ENCODE measurements around the gene TNFRSF18. TPM values are rescaled to one million over a fixed set of nuclear protein-coding genes. Genes with fewer than 3 reads are reported as not detected.

Gene TNFRSF18
- polyA plus RNA-seq, 1 donor from 2014 or later = not detected

- H3K4me3 ChIP-seq (ENCODE audit: low read length) = no peak overlapping the region
- H3K27ac ChIP-seq (ENCODE audit: low read length) = no peak overlapping the region
- H2AFZ ChIP-seq (ENCODE audit: low read depth, low read length) = no peak overlapping the region
- H3K9me2 ChIP-seq (ENCODE audit: insufficient read depth, low read length) = no peaks in the 10 kb centered on the region
- no peaks in the 10 kb centered on the region for H3K27me3 ChIP-seq (ENCODE audit: insufficient read depth, low read depth, low read length)
- TF ChIP-seq MXI1 (conservative IDR thresholded peaks at IDR 0.05; ENCODE audit: poor library complexity, severe bottlenecking) = no peak
- TF ChIP-seq RAD21 (conservative IDR thresholded peaks at IDR 0.05) = no peak
- TF ChIP-seq, protein P1, sequence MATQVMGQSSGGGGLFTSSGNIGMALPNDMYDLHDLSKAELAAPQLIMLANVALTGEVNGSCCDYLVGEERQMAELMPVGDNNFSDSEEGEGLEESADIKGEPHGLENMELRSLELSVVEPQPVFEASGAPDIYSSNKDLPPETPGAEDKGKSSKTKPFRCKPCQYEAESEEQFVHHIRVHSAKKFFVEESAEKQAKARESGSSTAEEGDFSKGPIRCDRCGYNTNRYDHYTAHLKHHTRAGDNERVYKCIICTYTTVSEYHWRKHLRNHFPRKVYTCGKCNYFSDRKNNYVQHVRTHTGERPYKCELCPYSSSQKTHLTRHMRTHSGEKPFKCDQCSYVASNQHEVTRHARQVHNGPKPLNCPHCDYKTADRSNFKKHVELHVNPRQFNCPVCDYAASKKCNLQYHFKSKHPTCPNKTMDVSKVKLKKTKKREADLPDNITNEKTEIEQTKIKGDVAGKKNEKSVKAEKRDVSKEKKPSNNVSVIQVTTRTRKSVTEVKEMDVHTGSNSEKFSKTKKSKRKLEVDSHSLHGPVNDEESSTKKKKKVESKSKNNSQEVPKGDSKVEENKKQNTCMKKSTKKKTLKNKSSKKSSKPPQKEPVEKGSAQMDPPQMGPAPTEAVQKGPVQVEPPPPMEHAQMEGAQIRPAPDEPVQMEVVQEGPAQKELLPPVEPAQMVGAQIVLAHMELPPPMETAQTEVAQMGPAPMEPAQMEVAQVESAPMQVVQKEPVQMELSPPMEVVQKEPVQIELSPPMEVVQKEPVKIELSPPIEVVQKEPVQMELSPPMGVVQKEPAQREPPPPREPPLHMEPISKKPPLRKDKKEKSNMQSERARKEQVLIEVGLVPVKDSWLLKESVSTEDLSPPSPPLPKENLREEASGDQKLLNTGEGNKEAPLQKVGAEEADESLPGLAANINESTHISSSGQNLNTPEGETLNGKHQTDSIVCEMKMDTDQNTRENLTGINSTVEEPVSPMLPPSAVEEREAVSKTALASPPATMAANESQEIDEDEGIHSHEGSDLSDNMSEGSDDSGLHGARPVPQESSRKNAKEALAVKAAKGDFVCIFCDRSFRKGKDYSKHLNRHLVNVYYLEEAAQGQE (IDR thresholded peaks at IDR 0.05; ENCODE audit: borderline replicate concordance) = no peak
- no peak for TF ChIP-seq EZH2 (IDR thresholded peaks at IDR 0.05; ENCODE audit: borderline replicate concordance, insufficient read depth, low read length, poor library complexity, severe bottlenecking)
- TF ChIP-seq, protein P2, sequence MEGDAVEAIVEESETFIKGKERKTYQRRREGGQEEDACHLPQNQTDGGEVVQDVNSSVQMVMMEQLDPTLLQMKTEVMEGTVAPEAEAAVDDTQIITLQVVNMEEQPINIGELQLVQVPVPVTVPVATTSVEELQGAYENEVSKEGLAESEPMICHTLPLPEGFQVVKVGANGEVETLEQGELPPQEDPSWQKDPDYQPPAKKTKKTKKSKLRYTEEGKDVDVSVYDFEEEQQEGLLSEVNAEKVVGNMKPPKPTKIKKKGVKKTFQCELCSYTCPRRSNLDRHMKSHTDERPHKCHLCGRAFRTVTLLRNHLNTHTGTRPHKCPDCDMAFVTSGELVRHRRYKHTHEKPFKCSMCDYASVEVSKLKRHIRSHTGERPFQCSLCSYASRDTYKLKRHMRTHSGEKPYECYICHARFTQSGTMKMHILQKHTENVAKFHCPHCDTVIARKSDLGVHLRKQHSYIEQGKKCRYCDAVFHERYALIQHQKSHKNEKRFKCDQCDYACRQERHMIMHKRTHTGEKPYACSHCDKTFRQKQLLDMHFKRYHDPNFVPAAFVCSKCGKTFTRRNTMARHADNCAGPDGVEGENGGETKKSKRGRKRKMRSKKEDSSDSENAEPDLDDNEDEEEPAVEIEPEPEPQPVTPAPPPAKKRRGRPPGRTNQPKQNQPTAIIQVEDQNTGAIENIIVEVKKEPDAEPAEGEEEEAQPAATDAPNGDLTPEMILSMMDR (IDR thresholded peaks at IDR 0.05; ENCODE audit: poor library complexity, severe bottlenecking) = no peak
- no peak for TF ChIP-seq TAF1 (IDR thresholded peaks at IDR 0.05; ENCODE audit: low read depth)
- no peak for TF ChIP-seq SMC3 (conservative IDR thresholded peaks at IDR 0.05; ENCODE audit: poor library complexity)
- no peak for TF ChIP-seq POLR2AphosphoS5 (IDR thresholded peaks at IDR 0.05)
- TF ChIP-seq EP300 (conservative IDR thresholded peaks at IDR 0.05; ENCODE audit: poor library complexity, severe bottlenecking) = no peak
- H3K9ac ChIP-seq (ENCODE audit: low read length) = no peak overlapping the region
- H4K20me1 ChIP-seq (ENCODE audit: insufficient read depth) = no peaks in the 10 kb centered on the region
- H3K36me3 ChIP-seq (ENCODE audit: insufficient read depth, low read length) = no peaks in the 10 kb centered on the region
- H3K79me2 ChIP-seq (replicated peaks; ENCODE audit: insufficient read depth, low read length) = no peaks in the 10 kb centered on the region
- H3K9me3 ChIP-seq (ENCODE audit: low read length) = no peaks in the 10 kb centered on the region
- no peak overlapping the region for H3K4me2 ChIP-seq (ENCODE audit: low read length)
- H3F3A ChIP-seq (ENCODE audit: insufficient read depth, low read length, poor library complexity, severe bottlenecking) = no peaks in the 10 kb centered on the region
Observed at GRCh38 chr1:1255078-1255477, 48.7 kb upstream of the TNFRSF18 start.

DNA sequence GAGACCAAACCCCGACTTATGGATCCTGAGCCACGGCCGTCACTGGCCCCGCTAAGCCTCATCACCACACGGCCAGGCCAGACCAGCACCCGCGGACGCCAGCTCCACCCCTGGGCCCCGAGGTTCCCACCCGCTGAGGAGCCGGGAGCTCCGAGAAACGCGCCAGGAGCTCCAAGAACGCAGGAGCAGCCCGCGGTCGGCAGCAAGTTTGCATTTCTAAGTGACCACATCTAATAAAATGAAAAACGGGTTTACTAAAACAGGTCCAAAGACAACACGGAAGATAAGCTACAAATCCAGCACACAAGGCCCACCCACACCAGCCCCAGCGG is 48.2 kb upstream of the TNFRSF18 start:
- TF ChIP-seq MXI1 (conservative IDR thresholded peaks at IDR 0.05; ENCODE audit: poor library complexity, severe bottlenecking) (no peak), EP300 (conservative IDR thresholded peaks at IDR 0.05; ENCODE audit: poor library complexity, severe bottlenecking) (no peak), SMC3 (conservative IDR thresholded peaks at IDR 0.05; ENCODE audit: poor library complexity) (no peak), POLR2AphosphoS5 (IDR thresholded peaks at IDR 0.05) (no peak), EZH2 (IDR thresholded peaks at IDR 0.05; ENCODE audit: borderline replicate concordance, insufficient read depth, low read length, poor library complexity, severe bottlenecking) (no peak), RAD21 (conservative IDR thresholded peaks at IDR 0.05) (no peak), TAF1 (IDR thresholded peaks at IDR 0.05; ENCODE audit: low read depth) (no peak)
- TF ChIP-seq, protein P2 (IDR thresholded peaks at IDR 0.05; ENCODE audit: poor library complexity, severe bottlenecking) = no peak
- TF ChIP-seq, protein P1 (IDR thresholded peaks at IDR 0.05; ENCODE audit: borderline replicate concordance) = no peak
- Histone ChIP-seq H4K20me1 (ENCODE audit: insufficient read depth) (no peaks in the 10 kb centered on the region), H3K9me3 (ENCODE audit: low read length) (no peaks in the 10 kb centered on the region)

More for the DNA sequence above, 48.2 kb upstream of the TNFRSF18 start:
- Histone ChIP-seq H3K4me2 (ENCODE audit: low read length) (no peak overlapping the region), H3K4me3 (ENCODE audit: low read length) (no peak overlapping the region), H3K36me3 (ENCODE audit: insufficient read depth, low read length) (no peaks in the 10 kb centered on the region), H3K9ac (ENCODE audit: low read length) (no peak overlapping the region), H3F3A (ENCODE audit: insufficient read depth, low read length, poor library complexity, severe bottlenecking) (no peaks in the 10 kb centered on the region), H2AFZ (ENCODE audit: low read depth, low read length) (no peak overlapping the region), H3K27me3 (ENCODE audit: insufficient read depth, low read depth, low read length) (no peaks in the 10 kb centered on the region), H3K79me2 (replicated peaks; ENCODE audit: insufficient read depth, low read length) (no peaks in the 10 kb centered on the region), H3K9me2 (ENCODE audit: insufficient read depth, low read length) (no peaks in the 10 kb centered on the region), H3K27ac (ENCODE audit: low read length) (no peak overlapping the region)

Data from neural cell (in vitro differentiated cells).